Liver (tissue), 3 donors: ENCODE results near the gene ODC1.

Source experiments
- CTCF ChIP-seq: fragments of 150-350 bp; IDR thresholded peaks from 2 replicates; pipeline ENCODE4 v1.5.1; 2017; ENCODE audit warnings: improper control_type of control experiment, low read depth, low read length; ENCODE audit not compliant: missing input control
- JUND ChIP-seq, 2 donors: IDR thresholded peaks; 2 replicates each; pipeline ENCODE4 v1.6.1; 2016; ENCODE audit warnings: antibody characterized with exemption in 2 of 2
- TAF1 ChIP-seq: conservative IDR thresholded peaks from 2 replicates; pipeline ENCODE4 v1.6.1; 2016; ENCODE audit warnings: antibody characterized with exemption, mild to moderate bottlenecking
- donor health status: healthy.
- donor health status: healthy.

GRCh38 chr2:10392100-10392499 is 56.0 kb downstream of the ODC1 start:
- TF ChIP-seq JUND (IDR thresholded peaks at IDR 0.05) (no peak), CTCF (no peak), TAF1 (no peak)
